PC-9 (cell line): Measurements from ENCODE around the gene C3AR1.

ENCODE experiments used
- EZH2 ChIP-seq: fragments of 200-600 bp; sonication (generic); IDR thresholded peaks from 2 replicates; pipeline ENCODE4 v1.8.0; 2017; ENCODE audit warnings: antibody characterized with exemption, low read depth
- TF ChIP-seq, protein P1 (sequence below): fragments of 200-600 bp; sonication (generic); conservative IDR thresholded peaks from 2 replicates; pipeline ENCODE4 v1.6.1; 2017; ENCODE audit warnings: mixed run types, antibody characterized with exemption, mild to moderate bottlenecking, moderate library complexity

DNA sequence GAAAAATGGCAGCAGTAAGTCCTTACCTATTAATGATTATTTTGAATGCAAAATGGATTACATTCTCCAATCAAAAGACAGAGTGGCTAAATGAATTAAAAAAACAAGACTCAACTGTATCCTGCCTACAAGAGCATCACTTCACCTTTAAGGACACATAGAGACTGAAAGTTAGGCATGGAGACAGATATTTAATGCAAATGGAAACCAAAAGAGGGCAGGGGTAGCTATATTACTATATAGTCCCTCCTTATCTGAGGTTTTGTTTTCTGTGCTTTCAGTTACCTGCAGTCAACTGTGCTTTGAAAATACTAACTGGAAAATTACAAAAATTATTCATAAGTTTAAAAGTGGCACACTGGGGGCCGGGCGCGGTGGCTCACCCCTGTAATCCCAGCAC lies 33.1 kb upstream of the C3AR1 start:
- TF ChIP-seq, protein P1, sequence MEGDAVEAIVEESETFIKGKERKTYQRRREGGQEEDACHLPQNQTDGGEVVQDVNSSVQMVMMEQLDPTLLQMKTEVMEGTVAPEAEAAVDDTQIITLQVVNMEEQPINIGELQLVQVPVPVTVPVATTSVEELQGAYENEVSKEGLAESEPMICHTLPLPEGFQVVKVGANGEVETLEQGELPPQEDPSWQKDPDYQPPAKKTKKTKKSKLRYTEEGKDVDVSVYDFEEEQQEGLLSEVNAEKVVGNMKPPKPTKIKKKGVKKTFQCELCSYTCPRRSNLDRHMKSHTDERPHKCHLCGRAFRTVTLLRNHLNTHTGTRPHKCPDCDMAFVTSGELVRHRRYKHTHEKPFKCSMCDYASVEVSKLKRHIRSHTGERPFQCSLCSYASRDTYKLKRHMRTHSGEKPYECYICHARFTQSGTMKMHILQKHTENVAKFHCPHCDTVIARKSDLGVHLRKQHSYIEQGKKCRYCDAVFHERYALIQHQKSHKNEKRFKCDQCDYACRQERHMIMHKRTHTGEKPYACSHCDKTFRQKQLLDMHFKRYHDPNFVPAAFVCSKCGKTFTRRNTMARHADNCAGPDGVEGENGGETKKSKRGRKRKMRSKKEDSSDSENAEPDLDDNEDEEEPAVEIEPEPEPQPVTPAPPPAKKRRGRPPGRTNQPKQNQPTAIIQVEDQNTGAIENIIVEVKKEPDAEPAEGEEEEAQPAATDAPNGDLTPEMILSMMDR, result no peak
- no peak for TF ChIP-seq EZH2
